Liver (tissue), 9 donors: Measurements from ENCODE around the gene RPS6KA1. TPM values are rescaled to one million over a fixed set of nuclear protein-coding genes. Genes with fewer than 3 reads are reported as not detected.

Experiments used
- DNase-seq: peaks from one replicate; pipeline ENCODE4 v3.0.0-alpha.2; 2017; ENCODE audit warnings: low spot score
- H3K27ac ChIP-seq, 2 donors: one replicate each; pipeline ENCODE4 v1.7.0; 2013; ENCODE audit warnings: inconsistent platforms in 2 of 2, low read length in 2 of 2, control low read depth in 1 of 2, low read depth in 1 of 2, mild to moderate bottlenecking in 1 of 2
- H3K27me3 ChIP-seq, 4 donors: one replicate each; pipeline versions ENCODE4 v1.6.1 to v1.7.0; 2013; ENCODE audit warnings: low read length in 3 of 4, inconsistent platforms in 1 of 4, mild to moderate bottlenecking in 1 of 4, moderate library complexity in 1 of 4; ENCODE audit not compliant: control insufficient read depth in 4 of 4, insufficient read depth in 4 of 4
- H3K36me3 ChIP-seq, 4 donors: one replicate each; pipeline versions ENCODE4 v1.6.1 to v1.7.0; 2013; ENCODE audit warnings: low read length in 3 of 4, mild to moderate bottlenecking in 3 of 4, low read depth in 1 of 4, moderate library complexity in 1 of 4; ENCODE audit not compliant: control insufficient read depth in 4 of 4, insufficient read depth in 3 of 4
- H3K4me1 ChIP-seq, 4 donors: one replicate each; pipeline versions ENCODE4 v1.6.1 to v1.7.0; 2013; ENCODE audit warnings: low read length in 3 of 4, mild to moderate bottlenecking in 3 of 4, moderate library complexity in 1 of 4; ENCODE audit not compliant: control insufficient read depth in 4 of 4, insufficient read depth in 4 of 4
- H3K4me3 ChIP-seq, 3 donors: one replicate each; pipeline versions ENCODE4 v1.6.1 to v1.7.0; 2013; ENCODE audit warnings: low read length in 3 of 3, control low read depth in 1 of 3, low read depth in 1 of 3, mild to moderate bottlenecking in 1 of 3
- H3K9ac ChIP-seq, 2 donors: one replicate each; pipeline ENCODE4 v1.7.0; 2013; ENCODE audit warnings: low read length in 2 of 2, mild to moderate bottlenecking in 2 of 2, moderate library complexity in 2 of 2, control low read depth in 1 of 2, low read depth in 1 of 2
- H3K9me3 ChIP-seq, 4 donors: one replicate each; pipeline versions ENCODE4 v1.6.1 to v1.7.0; 2013; ENCODE audit warnings: low read length in 3 of 4; ENCODE audit not compliant: control insufficient read depth in 4 of 4
- EGR1 ChIP-seq, 2 donors: IDR thresholded peaks; 2 replicates each; pipeline ENCODE4 v1.6.1; 2016 to 2018; ENCODE audit warnings: antibody characterized with exemption in 2 of 2, low read depth in 2 of 2
- FOXA1 ChIP-seq: IDR thresholded peaks from 2 replicates; pipeline ENCODE4 v1.6.1; 2016; ENCODE audit warnings: antibody characterized with exemption
- FOXA2 ChIP-seq: IDR thresholded peaks from 2 replicates; pipeline ENCODE4 v1.6.1; 2016; ENCODE audit warnings: antibody characterized with exemption
- GABPA ChIP-seq, 2 donors: IDR thresholded peaks in 1 of 2; conservative IDR thresholded peaks in 1 of 2; 2 replicates each; pipeline ENCODE4 v1.6.1; 2016; ENCODE audit warnings: antibody characterized with exemption in 2 of 2, mild to moderate bottlenecking in 1 of 2, moderate library complexity in 1 of 2
- HNF4A ChIP-seq, 2 donors: conservative IDR thresholded peaks; 2 replicates each; pipeline ENCODE4 v1.6.1; 2016; ENCODE audit warnings: antibody characterized with exemption in 2 of 2, mild to moderate bottlenecking in 2 of 2
- HNF4G ChIP-seq: IDR thresholded peaks from 2 replicates; pipeline ENCODE4 v1.6.1; 2016; ENCODE audit warnings: antibody characterized with exemption
- JUND ChIP-seq, 2 donors: IDR thresholded peaks; 2 replicates each; pipeline ENCODE4 v1.6.1; 2016; ENCODE audit warnings: antibody characterized with exemption in 2 of 2
- NR2F2 ChIP-seq: IDR thresholded peaks from 2 replicates; pipeline ENCODE4 v1.6.1; 2016; ENCODE audit warnings: antibody characterized with exemption
- RAD21 ChIP-seq, 2 donors: IDR thresholded peaks; 2 replicates each; pipeline ENCODE4 v1.6.1; 2016; ENCODE audit warnings: antibody characterized with exemption in 2 of 2, mild to moderate bottlenecking in 2 of 2
- RXRA ChIP-seq, 2 donors: IDR thresholded peaks; 2 replicates each; pipeline ENCODE4 v1.6.1; 2017 to 2018; ENCODE audit warnings: antibody characterized with exemption in 2 of 2, mild to moderate bottlenecking in 1 of 2
- SP1 ChIP-seq: IDR thresholded peaks from 2 replicates; pipeline ENCODE4 v1.6.1; 2018; ENCODE audit warnings: antibody characterized with exemption, mild to moderate bottlenecking
- TAF1 ChIP-seq: conservative IDR thresholded peaks from 2 replicates; pipeline ENCODE4 v1.6.1; 2016; ENCODE audit warnings: antibody characterized with exemption, mild to moderate bottlenecking
- YY1 ChIP-seq: IDR thresholded peaks from 2 replicates; pipeline ENCODE4 v1.6.1; 2016; ENCODE audit warnings: antibody characterized with exemption, mild to moderate bottlenecking
- WGBS: extraction: QIAGEN DNeasy Blood & Tissue Kit; methylation state at CpG from one replicate; pipeline ENCODE4 v1.1.7; 2013; 5-methylcytosine and 5-hydroxymethylcytosine counted together
- polyA plus RNA-seq, 2 donors: library from polyadenylated mRNA; stranded (reverse) in 1 of 2; unstranded in 1 of 2; fragments of 200-250 nt in 1 of 2; fragments of >200 nt in 1 of 2; fragmentation: Nextera tagmentation in 1 of 2; extraction: Ambion mirVana in 1 of 2; gene quantifications; one replicate each; pipeline versions ENCODE4 v1.2.1 to v1.2.3, GENCODE V29; 2013 to 2015
- total RNA-seq, 2 donors: library from RNA; depleted of rRNA; stranded (reverse); fragments of >200 nt; gene quantifications; one replicate each; pipeline ENCODE4 v1.2.3, GENCODE V29; 2014
- TF ChIP-seq, protein P1 (sequence below): IDR thresholded peaks from 2 replicates; pipeline ENCODE4 v1.6.1; 2016; ENCODE audit warnings: antibody characterized with exemption, mild to moderate bottlenecking
- TF ChIP-seq, protein P2 (sequence below): IDR thresholded peaks from 2 replicates; pipeline ENCODE4 v1.6.1; 2016; ENCODE audit warnings: antibody characterized with exemption
- TF ChIP-seq, protein P3 (sequence below): IDR thresholded peaks from 2 replicates; pipeline ENCODE4 v1.6.1; 2016; ENCODE audit warnings: antibody characterized with exemption
- TF ChIP-seq, protein P4 (sequence below): IDR thresholded peaks from 2 replicates; pipeline ENCODE4 v1.6.1; 2016; ENCODE audit warnings: antibody characterized with exemption
- TF ChIP-seq, protein P5 (sequence below): fragments of 150-350 bp; IDR thresholded peaks from 2 replicates; pipeline ENCODE4 v1.5.1; 2017; ENCODE audit warnings: improper control_type of control experiment, low read depth, low read length; ENCODE audit not compliant: missing input control
- donor health status: healthy.
- donor health status: healthy.
- donor health status: healthy.
- donor health status: healthy.
- donor health status: healthy.

The RPS6KA1 gene
- total and polyA plus RNA-seq, 4 donors: 4.0 to 26.8 (median 7.4) TPM

DNA sequence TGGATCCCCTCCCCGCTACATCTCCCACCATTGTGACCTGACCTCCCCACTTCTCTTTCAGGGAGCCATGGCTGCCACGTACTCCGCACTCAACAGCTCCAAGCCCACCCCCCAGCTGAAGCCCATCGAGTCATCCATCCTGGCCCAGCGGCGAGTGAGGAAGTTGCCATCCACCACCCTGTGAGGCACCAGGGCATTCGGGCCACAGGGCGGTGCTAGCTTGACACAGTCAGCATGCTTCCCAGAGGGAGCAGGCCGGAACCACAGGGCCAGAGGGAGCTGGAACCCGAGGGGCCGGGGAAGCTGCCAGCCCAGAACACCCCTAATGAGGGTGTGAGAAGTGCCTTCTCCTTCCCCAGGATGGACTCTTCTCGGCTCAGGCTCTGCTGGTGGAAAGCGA is 44.5 kb downstream of the RPS6KA1 start:
- H3K36me3 ChIP-seq: peaks cover 0 to 4% (median 0%) of the 10 kb centered on the region in 4 donors
- no peak for TF ChIP-seq HNF4A (conservative IDR thresholded peaks at IDR 0.05)
- TF ChIP-seq, protein P1, sequence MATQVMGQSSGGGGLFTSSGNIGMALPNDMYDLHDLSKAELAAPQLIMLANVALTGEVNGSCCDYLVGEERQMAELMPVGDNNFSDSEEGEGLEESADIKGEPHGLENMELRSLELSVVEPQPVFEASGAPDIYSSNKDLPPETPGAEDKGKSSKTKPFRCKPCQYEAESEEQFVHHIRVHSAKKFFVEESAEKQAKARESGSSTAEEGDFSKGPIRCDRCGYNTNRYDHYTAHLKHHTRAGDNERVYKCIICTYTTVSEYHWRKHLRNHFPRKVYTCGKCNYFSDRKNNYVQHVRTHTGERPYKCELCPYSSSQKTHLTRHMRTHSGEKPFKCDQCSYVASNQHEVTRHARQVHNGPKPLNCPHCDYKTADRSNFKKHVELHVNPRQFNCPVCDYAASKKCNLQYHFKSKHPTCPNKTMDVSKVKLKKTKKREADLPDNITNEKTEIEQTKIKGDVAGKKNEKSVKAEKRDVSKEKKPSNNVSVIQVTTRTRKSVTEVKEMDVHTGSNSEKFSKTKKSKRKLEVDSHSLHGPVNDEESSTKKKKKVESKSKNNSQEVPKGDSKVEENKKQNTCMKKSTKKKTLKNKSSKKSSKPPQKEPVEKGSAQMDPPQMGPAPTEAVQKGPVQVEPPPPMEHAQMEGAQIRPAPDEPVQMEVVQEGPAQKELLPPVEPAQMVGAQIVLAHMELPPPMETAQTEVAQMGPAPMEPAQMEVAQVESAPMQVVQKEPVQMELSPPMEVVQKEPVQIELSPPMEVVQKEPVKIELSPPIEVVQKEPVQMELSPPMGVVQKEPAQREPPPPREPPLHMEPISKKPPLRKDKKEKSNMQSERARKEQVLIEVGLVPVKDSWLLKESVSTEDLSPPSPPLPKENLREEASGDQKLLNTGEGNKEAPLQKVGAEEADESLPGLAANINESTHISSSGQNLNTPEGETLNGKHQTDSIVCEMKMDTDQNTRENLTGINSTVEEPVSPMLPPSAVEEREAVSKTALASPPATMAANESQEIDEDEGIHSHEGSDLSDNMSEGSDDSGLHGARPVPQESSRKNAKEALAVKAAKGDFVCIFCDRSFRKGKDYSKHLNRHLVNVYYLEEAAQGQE: no peak
- TF ChIP-seq GABPA (IDR thresholded peaks at IDR 0.05 in 1 of 2, conservative IDR thresholded peaks at IDR 0.05 in 1 of 2): no peak
- TF ChIP-seq YY1: no peak
- no peak for TF ChIP-seq RAD21 (IDR thresholded peaks at IDR 0.05)
- TF ChIP-seq, protein P2, sequence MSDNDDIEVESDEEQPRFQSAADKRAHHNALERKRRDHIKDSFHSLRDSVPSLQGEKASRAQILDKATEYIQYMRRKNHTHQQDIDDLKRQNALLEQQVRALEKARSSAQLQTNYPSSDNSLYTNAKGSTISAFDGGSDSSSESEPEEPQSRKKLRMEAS: no peak
- TF ChIP-seq RXRA (IDR thresholded peaks at IDR 0.05): no peak
- TF ChIP-seq SP1: no peak
- TF ChIP-seq NR2F2: no peak
- no peak for TF ChIP-seq FOXA2
- TF ChIP-seq HNF4G: no peak
- no peak for TF ChIP-seq FOXA1
- TF ChIP-seq, protein P3, sequence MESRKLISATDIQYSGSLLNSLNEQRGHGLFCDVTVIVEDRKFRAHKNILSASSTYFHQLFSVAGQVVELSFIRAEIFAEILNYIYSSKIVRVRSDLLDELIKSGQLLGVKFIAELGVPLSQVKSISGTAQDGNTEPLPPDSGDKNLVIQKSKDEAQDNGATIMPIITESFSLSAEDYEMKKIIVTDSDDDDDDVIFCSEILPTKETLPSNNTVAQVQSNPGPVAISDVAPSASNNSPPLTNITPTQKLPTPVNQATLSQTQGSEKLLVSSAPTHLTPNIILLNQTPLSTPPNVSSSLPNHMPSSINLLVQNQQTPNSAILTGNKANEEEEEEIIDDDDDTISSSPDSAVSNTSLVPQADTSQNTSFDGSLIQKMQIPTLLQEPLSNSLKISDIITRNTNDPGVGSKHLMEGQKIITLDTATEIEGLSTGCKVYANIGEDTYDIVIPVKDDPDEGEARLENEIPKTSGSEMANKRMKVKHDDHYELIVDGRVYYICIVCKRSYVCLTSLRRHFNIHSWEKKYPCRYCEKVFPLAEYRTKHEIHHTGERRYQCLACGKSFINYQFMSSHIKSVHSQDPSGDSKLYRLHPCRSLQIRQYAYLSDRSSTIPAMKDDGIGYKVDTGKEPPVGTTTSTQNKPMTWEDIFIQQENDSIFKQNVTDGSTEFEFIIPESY: no peak
- TF ChIP-seq, protein P4, sequence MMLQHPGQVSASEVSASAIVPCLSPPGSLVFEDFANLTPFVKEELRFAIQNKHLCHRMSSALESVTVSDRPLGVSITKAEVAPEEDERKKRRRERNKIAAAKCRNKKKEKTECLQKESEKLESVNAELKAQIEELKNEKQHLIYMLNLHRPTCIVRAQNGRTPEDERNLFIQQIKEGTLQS: no peak
- TF ChIP-seq EGR1 (IDR thresholded peaks at IDR 0.05; ENCODE audit: low read depth in 2 of 2): no peak
- no peak for TF ChIP-seq JUND (IDR thresholded peaks at IDR 0.05)
- TF ChIP-seq, protein P5, sequence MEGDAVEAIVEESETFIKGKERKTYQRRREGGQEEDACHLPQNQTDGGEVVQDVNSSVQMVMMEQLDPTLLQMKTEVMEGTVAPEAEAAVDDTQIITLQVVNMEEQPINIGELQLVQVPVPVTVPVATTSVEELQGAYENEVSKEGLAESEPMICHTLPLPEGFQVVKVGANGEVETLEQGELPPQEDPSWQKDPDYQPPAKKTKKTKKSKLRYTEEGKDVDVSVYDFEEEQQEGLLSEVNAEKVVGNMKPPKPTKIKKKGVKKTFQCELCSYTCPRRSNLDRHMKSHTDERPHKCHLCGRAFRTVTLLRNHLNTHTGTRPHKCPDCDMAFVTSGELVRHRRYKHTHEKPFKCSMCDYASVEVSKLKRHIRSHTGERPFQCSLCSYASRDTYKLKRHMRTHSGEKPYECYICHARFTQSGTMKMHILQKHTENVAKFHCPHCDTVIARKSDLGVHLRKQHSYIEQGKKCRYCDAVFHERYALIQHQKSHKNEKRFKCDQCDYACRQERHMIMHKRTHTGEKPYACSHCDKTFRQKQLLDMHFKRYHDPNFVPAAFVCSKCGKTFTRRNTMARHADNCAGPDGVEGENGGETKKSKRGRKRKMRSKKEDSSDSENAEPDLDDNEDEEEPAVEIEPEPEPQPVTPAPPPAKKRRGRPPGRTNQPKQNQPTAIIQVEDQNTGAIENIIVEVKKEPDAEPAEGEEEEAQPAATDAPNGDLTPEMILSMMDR: no peak
- TF ChIP-seq TAF1: no peak
- H3K9me3 ChIP-seq: no peaks in the 10 kb centered on the region
- 84% methylated on average over 13 of the region's 13 CpGs for WGBS
- no peaks in the 10 kb centered on the region for H3K4me1 ChIP-seq
- H3K4me3 ChIP-seq: no peak overlapping the region
- no peak for DNase-seq
- H3K9ac ChIP-seq: no peak overlapping the region
- H3K27me3 ChIP-seq: no peaks in the 10 kb centered on the region
- H3K27ac ChIP-seq: no peak overlapping the region
